IMR-90 (cell line): ENCODE data around the gene NOP16. TPM values are rescaled to one million over a fixed set of nuclear protein-coding genes. Genes with fewer than 3 reads are reported as not detected.

Source experiments
- ATAC-seq: fragments of 200-7000 bp; cut with Tn5 transposase; 2 replicates; pipeline ENCODE4 v1.9.1; 2020; ENCODE audit warnings: low read depth, mild to moderate bottlenecking, moderate library complexity
- BruUV-seq: library from RNA; stranded (reverse); fragments of 400-500 nt; replicated peaks from 2 replicates; lab custom pipeline; 2021; lab: Mats Ljungman, UMichigan
- CTCF ChIA-PET: fragments of 300-600 bp; formaldehyde crosslinking; extraction: SDS; loops from one replicate; lab custom pipeline; 2021; ENCODE audit warnings: antibody characterized with exemption; lab: Yijun Ruan, JAX
- POLR2A ChIA-PET: fragments of 300-600 bp; sonication (Branson Sonifier 250); formaldehyde crosslinking; loops from one replicate; lab custom pipeline; 2022; ENCODE audit warnings: antibody characterized with exemption; ENCODE audit not compliant: unreplicated experiment; lab: Charles Lee
- DNase-seq: peaks from one replicate; pipeline ENCODE4 v3.0.0; 2013
- H2AFZ ChIP-seq: replicated peaks from 2 replicates; pipeline ENCODE3; 2013; ENCODE audit warnings: low read length, mild to moderate bottlenecking; ENCODE audit not compliant: poor library complexity
- H2AK5ac ChIP-seq: 2 replicates; pipeline ENCODE4 v1.6.1; 2013; ENCODE audit warnings: low read depth, low read length, inconsistent platforms
- H2AK9ac ChIP-seq: replicated peaks from 2 replicates; pipeline ENCODE3; 2013; ENCODE audit warnings: mild to moderate bottlenecking, low read depth, low read length, moderate library complexity; ENCODE audit not compliant: poor library complexity
- H2BK120ac ChIP-seq: 2 replicates; pipeline ENCODE4 v1.6.1; 2013; ENCODE audit warnings: low read depth, low read length, inconsistent platforms
- H2BK15ac ChIP-seq: 3 replicates; pipeline ENCODE4 v1.6.1; 2013; ENCODE audit warnings: low read depth, low read length, inconsistent platforms
- H2BK20ac ChIP-seq: 2 replicates; pipeline ENCODE4 v1.6.1; 2013; ENCODE audit warnings: low read depth, mild to moderate bottlenecking, inconsistent platforms, low read length, moderate library complexity
- H2BK5ac ChIP-seq: 2 replicates; pipeline ENCODE4 v1.6.1; 2013; ENCODE audit warnings: mild to moderate bottlenecking, low read depth, low read length, inconsistent platforms; ENCODE audit not compliant: poor library complexity, severe bottlenecking
- H3K14ac ChIP-seq: replicated peaks from 2 replicates; pipeline ENCODE4 v1.6.1; 2013; ENCODE audit warnings: low read depth, low read length, inconsistent platforms
- H3K18ac ChIP-seq: 2 replicates; pipeline ENCODE4 v1.6.1; 2013; ENCODE audit warnings: low read depth, low read length, control low read depth
- H3K23ac ChIP-seq: 2 replicates; pipeline ENCODE4 v1.6.1; 2013; ENCODE audit warnings: low read depth, low read length, inconsistent platforms
- H3K27ac ChIP-seq: 2 replicates; pipeline ENCODE4 v1.5.1; 2013; ENCODE audit warnings: mild to moderate bottlenecking, control low read depth, low read length; ENCODE audit not compliant: insufficient read depth
- H3K27me3 ChIP-seq: 2 replicates; pipeline ENCODE4 v1.6.1; 2013; ENCODE audit warnings: low read length; ENCODE audit not compliant: control insufficient read depth, insufficient read depth
- H3K36me3 ChIP-seq: 2 replicates; pipeline ENCODE4 v1.6.1; 2013; ENCODE audit warnings: low read length, mixed read lengths; ENCODE audit not compliant: control insufficient read depth, insufficient read depth
- H3K4ac ChIP-seq: 2 replicates; pipeline ENCODE4 v1.6.1; 2013; ENCODE audit warnings: low read depth, low read length, inconsistent platforms
- H3K4me1 ChIP-seq: 2 replicates; pipeline ENCODE4 v1.6.1; 2013; ENCODE audit warnings: low read length, mixed read lengths; ENCODE audit not compliant: control insufficient read depth, insufficient read depth
- H3K4me2 ChIP-seq: 2 replicates; pipeline ENCODE4 v1.6.1; 2013; ENCODE audit warnings: low read depth, mild to moderate bottlenecking, control low read depth, low read length, moderate library complexity
- H3K4me3 ChIP-seq: 2 replicates; pipeline ENCODE4 v1.5.1; 2013; ENCODE audit warnings: low read depth, mild to moderate bottlenecking, control low read depth, low read length, moderate library complexity; ENCODE audit not compliant: insufficient read depth
- H3K56ac ChIP-seq: 2 replicates; pipeline ENCODE4 v1.6.1; 2013; ENCODE audit warnings: low read length, inconsistent platforms; ENCODE audit not compliant: insufficient read depth; ENCODE audit errors: extremely low read depth
- H3K79me1 ChIP-seq, 2 experiments: 2 replicates each; pipeline ENCODE4 v1.6.1; 2013; ENCODE audit warnings: low read length in 2 of 2, inconsistent platforms in 1 of 2, low read depth in 1 of 2
- H3K9ac ChIP-seq: 2 replicates; pipeline ENCODE4 v1.6.1; 2013; ENCODE audit warnings: low read depth, low read length, control low read depth
- H3K9me1 ChIP-seq: 2 replicates; pipeline ENCODE4 v1.6.1; 2013; ENCODE audit warnings: low read length, inconsistent platforms; ENCODE audit not compliant: insufficient read depth
- H3K9me3 ChIP-seq: 2 replicates; pipeline ENCODE4 v1.6.1; 2013; ENCODE audit warnings: low read length; ENCODE audit not compliant: control insufficient read depth, insufficient read depth
- H4K20me1 ChIP-seq: 2 replicates; pipeline ENCODE4 v1.6.1; 2013; ENCODE audit warnings: low read length, inconsistent platforms; ENCODE audit not compliant: insufficient read depth
- H4K5ac ChIP-seq: 2 replicates; pipeline ENCODE4 v1.6.1; 2013; ENCODE audit warnings: mild to moderate bottlenecking, low read depth, low read length, control low read depth
- H4K8ac ChIP-seq, 2 experiments: 2 replicates each; pipeline ENCODE4 v1.6.1; 2013; ENCODE audit warnings: low read depth in 2 of 2, low read length in 2 of 2, control low read depth in 1 of 2, inconsistent platforms in 1 of 2
- H4K91ac ChIP-seq: 2 replicates; pipeline ENCODE4 v1.6.1; 2013; ENCODE audit warnings: low read depth, low read length, inconsistent platforms; ENCODE audit not compliant: insufficient read depth
- BHLHE40 ChIP-seq: fragments of 150-350 bp; IDR thresholded peaks from 2 replicates; pipeline ENCODE4 v1.6.1; 2016; ENCODE audit warnings: mild to moderate bottlenecking, low read depth, low read length
- CEBPB ChIP-seq: IDR thresholded peaks from 2 replicates; pipeline ENCODE4 v1.6.1; 2012; ENCODE audit warnings: low read depth, low read length, improper control_type of control experiment
- CHD1 ChIP-seq: IDR thresholded peaks from 2 replicates; pipeline ENCODE4 v1.6.1; 2012; ENCODE audit warnings: low read depth, low read length, improper control_type of control experiment
- FOS ChIP-seq: fragments of 150-350 bp; IDR thresholded peaks from 2 replicates; pipeline ENCODE4 v1.6.1; 2016; ENCODE audit warnings: low read depth, low read length
- MAZ ChIP-seq: IDR thresholded peaks from 2 replicates; pipeline ENCODE4 v1.6.1; 2012; ENCODE audit warnings: low read depth, mild to moderate bottlenecking, low read length, improper control_type of control experiment, moderate library complexity, borderline replicate concordance
- NFE2L2 ChIP-seq: fragments of 150-350 bp; IDR thresholded peaks from 2 replicates; pipeline ENCODE4 v1.6.1; 2016; ENCODE audit warnings: low read depth, mild to moderate bottlenecking, low read length
- POLR2A ChIP-seq: IDR thresholded peaks from 2 replicates; pipeline ENCODE4 v1.6.1; 2012; ENCODE audit warnings: mild to moderate bottlenecking, low read depth, low read length
- RAD21 ChIP-seq: IDR thresholded peaks from 2 replicates; pipeline ENCODE4 v1.6.1; 2012; ENCODE audit warnings: low read length, improper control_type of control experiment
- RCOR1 ChIP-seq: IDR thresholded peaks from 2 replicates; pipeline ENCODE4 v1.6.1; 2012; ENCODE audit warnings: mild to moderate bottlenecking, low read length, improper control_type of control experiment; ENCODE audit not compliant: insufficient replicate concordance
- SMC3 ChIP-seq: fragments of 150-350 bp; IDR thresholded peaks from 2 replicates; pipeline ENCODE4 v1.6.1; 2016; ENCODE audit warnings: low read depth, mild to moderate bottlenecking, antibody characterized with exemption, low read length, moderate library complexity
- WGBS, 2 experiments: methylation state at CpG; one replicate each; pipeline versions ENCODE4 v1.1.5 to v1.1.7; 2013; ENCODE audit warnings: missing lambda C conversion rate in 2 of 2; ENCODE audit not compliant: insufficient read length in 1 of 2; ENCODE audit errors: extremely low coverage in 2 of 2; 5-methylcytosine and 5-hydroxymethylcytosine counted together
- dilution Hi-C: fragments of 300-500 bp; cut with HindIII; formaldehyde crosslinking; loops from one replicate; pipeline ENCODE4 v1.14.3; 2018; ENCODE audit warnings: low sequenced_read_pairs; ENCODE audit not compliant: unreplicated experiment
- in situ Hi-C: fragments of 300-500 bp; cut with MboI; formaldehyde crosslinking; loops from 3 replicates; pipeline ENCODE4 v1.14.3; 2019; ENCODE audit warnings: low sequenced_read_pairs, inconsistent platforms, mixed read lengths
- intact Hi-C: fragments of 100-400 bp; cut with micrococcal nuclease; formaldehyde crosslinking; loops from 2 replicates; pipeline ENCODE4 v1.10.0; 2022
- polyA plus RNA-seq, 3 experiments: library from polyadenylated mRNA; depleted of rRNA; stranded (reverse); fragments of >200 nt; gene quantifications; 2 replicates each; pipeline ENCODE4 v1.2.3, GENCODE V29; 2012; ENCODE audit warnings: low replicate concordance in 1 of 3
- total RNA-seq: library from RNA; depleted of rRNA; stranded (reverse); fragments of >200 nt; gene quantifications from 2 replicates; pipeline ENCODE4 v1.2.3, GENCODE V29; 2012
- TF ChIP-seq, protein P1 (sequence below): fragments of 150-350 bp; IDR thresholded peaks from 2 replicates; pipeline ENCODE4 v1.6.1; 2016; ENCODE audit warnings: low read depth, mild to moderate bottlenecking, low read length, moderate library complexity, borderline replicate concordance
- TF ChIP-seq, protein P2 (sequence below): fragments of 150-350 bp; IDR thresholded peaks from 2 replicates; pipeline ENCODE4 v1.6.1; 2017; ENCODE audit warnings: mild to moderate bottlenecking, antibody characterized with exemption, low read length, low read depth
- TF ChIP-seq, protein P3 (sequence below): conservative IDR thresholded peaks from 2 replicates; pipeline ENCODE4 v1.5.1; 2012; ENCODE audit warnings: mild to moderate bottlenecking, low read depth, low read length, improper control_type of control experiment

The NOP16 gene
- total and polyA plus RNA-seq, 2 of the 4 experiments (the other 2 are of a cell fraction) = 28.0 to 60.4 TPM

DNA sequence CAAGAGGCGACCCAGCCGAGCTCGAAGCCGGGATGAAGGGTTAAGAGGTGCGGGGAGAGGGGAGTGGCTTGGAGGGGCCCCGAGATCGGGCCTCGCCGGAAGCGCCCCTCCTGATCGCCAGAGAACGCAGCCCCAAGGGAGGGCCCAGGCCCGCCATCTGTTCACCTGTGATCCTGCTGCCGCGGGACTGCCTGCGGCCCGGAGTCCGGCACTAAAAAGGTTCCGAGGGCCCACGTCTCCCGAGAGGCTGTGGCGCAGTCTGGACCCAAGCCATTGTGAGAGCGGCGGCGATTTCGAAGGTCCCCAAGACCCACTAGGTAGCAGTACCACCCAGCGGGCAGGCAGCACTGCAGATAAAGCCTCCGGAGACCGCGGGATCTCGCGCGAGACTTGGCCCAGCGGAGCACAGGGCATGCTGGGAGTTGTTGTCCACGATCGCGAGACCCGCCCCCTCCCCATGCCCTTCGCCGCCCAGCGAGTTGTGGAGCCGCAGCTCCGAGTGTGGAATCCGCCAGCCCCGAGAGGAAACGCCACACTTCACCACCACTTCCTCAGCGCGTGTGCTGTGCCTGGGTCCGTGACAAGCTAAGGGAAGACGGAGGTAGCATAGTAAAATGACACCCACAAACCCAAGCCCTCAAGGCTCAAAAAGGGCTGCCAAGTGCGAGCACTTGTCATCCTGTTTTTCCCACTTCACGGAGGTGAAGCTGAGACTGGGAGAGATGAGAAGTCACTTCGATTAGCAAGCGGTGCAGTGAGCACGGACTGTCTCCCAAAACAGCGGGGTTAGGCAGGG lies 26.8 kb downstream of the NOP16 start, which contains the start of gene KIAA1191:
KIAA1191 (minus strand) TSS at position 328 of the 796 bp plus-strand sequence. CDS start 2,256 bp downstream, outside the sequence.
- dilution Hi-C loops = no loop called here
- Histone ChIP-seq H2AK9ac (peak within 1 kb of the TSS; percentile 75), H3K4me2 (peak within 1 kb of the TSS; percentile 99), H2AFZ (peak within 1 kb of the TSS; percentile 97), H2AK5ac (peak within 1 kb of the TSS; percentile 37), H3K9me1 (peaks cover 2% of the 10 kb centered on the region), H3K4me1 (peaks cover 7% of the 10 kb centered on the region), H2BK5ac (peak within 1 kb of the TSS; percentile 73), H4K5ac (peak within 1 kb of the TSS; percentile 87), H4K91ac (peak within 1 kb of the TSS; percentile 88), H3K27ac (peak within 1 kb of the TSS; percentile 91), H4K8ac (peak within 1 kb of the TSS; percentile 73 to 93), H3K4ac (peak within 1 kb of the TSS; percentile 86), H3K14ac (peak within 1 kb of the TSS; percentile 94), H3K36me3 (peaks cover 5% of the 10 kb centered on the region), H3K27me3 (no peaks in the 10 kb centered on the region), H3K56ac (peak within 1 kb of the TSS; percentile 77; the same call in 1 of the 2 replicates), H3K9me3 (no peaks in the 10 kb centered on the region), H3K23ac (peak within 1 kb of the TSS; percentile 70), H3K4me3 (peak within 1 kb of the TSS; percentile 90), H3K18ac (peak within 1 kb of the TSS; percentile 67), H3K79me1 (peaks cover 15 to 26% of the 10 kb centered on the region in 2 experiments; a peak in 3 of 4 replicates), H2BK120ac (peak within 1 kb of the TSS; percentile 65), H2BK20ac (peak within 1 kb of the TSS; percentile 71; the same call in 1 of the 2 replicates), H4K20me1 (peaks cover 10% of the 10 kb centered on the region; the same call in 1 of the 2 replicates), H2BK15ac (no peak within 1 kb of the TSS; the same call in 2 of the 3 replicates), H3K9ac (peak within 1 kb of the TSS; percentile 86)
- CTCF ChIA-PET = interaction anchor here (1.0 kb wide), 1 partner anchor 12 kb away, joined by 3 read pairs; no protein-coding TSS in a partner anchor
- WGBS, 2 experiments = 1% methylated on average over 25 of the region's 56 CpGs; no CpG with 5 or more reads in 1 of the 2 experiments
- DNase-seq (peak; percentile 87), ATAC-seq (peak; percentile 85)
- in situ Hi-C loops = no loop called here
- no TSS peak for BruUV-seq
- intact Hi-C loops = loop anchor here (5.0 kb wide), 2 partner anchors 209 to 634 kb away; no protein-coding TSS in a partner anchor
- POLR2A ChIA-PET = interaction anchor here (0.6 kb wide), 1 partner anchor 763 kb away, joined by 6 read pairs; no protein-coding TSS in a partner anchor
- peak; percentile 36; the same call in 1 of the 2 replicates for TF ChIP-seq RAD21
- TF ChIP-seq SMC3 = peak; percentile 3; the same call in 1 of the 2 replicates
- no peak for TF ChIP-seq BHLHE40
- TF ChIP-seq CEBPB = no peak
- no peak; the same call in 1 of the 2 replicates for TF ChIP-seq MAZ
- TF ChIP-seq FOS = no peak
- no peak for TF ChIP-seq RCOR1
- peak; percentile 95 for TF ChIP-seq POLR2A
- TF ChIP-seq, protein P1, sequence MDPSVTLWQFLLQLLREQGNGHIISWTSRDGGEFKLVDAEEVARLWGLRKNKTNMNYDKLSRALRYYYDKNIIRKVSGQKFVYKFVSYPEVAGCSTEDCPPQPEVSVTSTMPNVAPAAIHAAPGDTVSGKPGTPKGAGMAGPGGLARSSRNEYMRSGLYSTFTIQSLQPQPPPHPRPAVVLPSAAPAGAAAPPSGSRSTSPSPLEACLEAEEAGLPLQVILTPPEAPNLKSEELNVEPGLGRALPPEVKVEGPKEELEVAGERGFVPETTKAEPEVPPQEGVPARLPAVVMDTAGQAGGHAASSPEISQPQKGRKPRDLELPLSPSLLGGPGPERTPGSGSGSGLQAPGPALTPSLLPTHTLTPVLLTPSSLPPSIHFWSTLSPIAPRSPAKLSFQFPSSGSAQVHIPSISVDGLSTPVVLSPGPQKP = no peak
- no peak for TF ChIP-seq CHD1
- TF ChIP-seq, protein P2, sequence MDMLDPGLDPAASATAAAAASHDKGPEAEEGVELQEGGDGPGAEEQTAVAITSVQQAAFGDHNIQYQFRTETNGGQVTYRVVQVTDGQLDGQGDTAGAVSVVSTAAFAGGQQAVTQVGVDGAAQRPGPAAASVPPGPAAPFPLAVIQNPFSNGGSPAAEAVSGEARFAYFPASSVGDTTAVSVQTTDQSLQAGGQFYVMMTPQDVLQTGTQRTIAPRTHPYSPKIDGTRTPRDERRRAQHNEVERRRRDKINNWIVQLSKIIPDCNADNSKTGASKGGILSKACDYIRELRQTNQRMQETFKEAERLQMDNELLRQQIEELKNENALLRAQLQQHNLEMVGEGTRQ = no peak
- TF ChIP-seq, protein P3, sequence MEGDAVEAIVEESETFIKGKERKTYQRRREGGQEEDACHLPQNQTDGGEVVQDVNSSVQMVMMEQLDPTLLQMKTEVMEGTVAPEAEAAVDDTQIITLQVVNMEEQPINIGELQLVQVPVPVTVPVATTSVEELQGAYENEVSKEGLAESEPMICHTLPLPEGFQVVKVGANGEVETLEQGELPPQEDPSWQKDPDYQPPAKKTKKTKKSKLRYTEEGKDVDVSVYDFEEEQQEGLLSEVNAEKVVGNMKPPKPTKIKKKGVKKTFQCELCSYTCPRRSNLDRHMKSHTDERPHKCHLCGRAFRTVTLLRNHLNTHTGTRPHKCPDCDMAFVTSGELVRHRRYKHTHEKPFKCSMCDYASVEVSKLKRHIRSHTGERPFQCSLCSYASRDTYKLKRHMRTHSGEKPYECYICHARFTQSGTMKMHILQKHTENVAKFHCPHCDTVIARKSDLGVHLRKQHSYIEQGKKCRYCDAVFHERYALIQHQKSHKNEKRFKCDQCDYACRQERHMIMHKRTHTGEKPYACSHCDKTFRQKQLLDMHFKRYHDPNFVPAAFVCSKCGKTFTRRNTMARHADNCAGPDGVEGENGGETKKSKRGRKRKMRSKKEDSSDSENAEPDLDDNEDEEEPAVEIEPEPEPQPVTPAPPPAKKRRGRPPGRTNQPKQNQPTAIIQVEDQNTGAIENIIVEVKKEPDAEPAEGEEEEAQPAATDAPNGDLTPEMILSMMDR = peak; percentile 37
- no peak for TF ChIP-seq NFE2L2
